HepG2 (cell line): ENCODE data around the gene MYBPC2. TPM values are rescaled to one million over a fixed set of nuclear protein-coding genes. Genes with fewer than 3 reads are reported as not detected.
A peak's percentile ranks its signal among the peaks of the same experiment; 100 is the strongest.

Experiments
- BORCS8-MEF2B ChIP-seq: sonication (generic); formaldehyde crosslinking; IDR thresholded peaks from 2 replicates; pipeline ENCODE4 v1.8.0; 2022; ENCODE audit warnings: mild to moderate bottlenecking, missing genetic modification reagents
- IKZF4 ChIP-seq: sonication (generic); formaldehyde crosslinking; IDR thresholded peaks from 2 replicates; pipeline ENCODE4 v1.5.1; 2020; ENCODE audit warnings: borderline replicate concordance, mild to moderate bottlenecking, low read depth, missing genetic modification reagents; ENCODE audit errors: not compliant biosample characterization
- MED13 ChIP-seq: sonication (generic); formaldehyde crosslinking; IDR thresholded peaks from 2 replicates; pipeline ENCODE4 v1.5.0; 2020; ENCODE audit warnings: missing genetic modification reagents
- NCOA5 ChIP-seq: sonication (generic); formaldehyde crosslinking; IDR thresholded peaks from 2 replicates; pipeline ENCODE4 v1.4.0; 2020; ENCODE audit warnings: missing genetic modification reagents
- SRSF9 ChIP-seq: fragments of 200-400 bp; formaldehyde crosslinking; IDR thresholded peaks from 2 replicates; pipeline ENCODE4 v1.6.1; 2018; ENCODE audit warnings: borderline replicate concordance, mild to moderate bottlenecking, low read depth, low read length; ENCODE audit not compliant: insufficient read depth, poor library complexity, severe bottlenecking
- XBP1 ChIP-seq: sonication (generic); formaldehyde crosslinking; IDR thresholded peaks from 2 replicates; pipeline ENCODE4 v1.5.0; 2020; ENCODE audit warnings: missing genetic modification reagents
- ZBTB1 ChIP-seq: sonication (generic); formaldehyde crosslinking; IDR thresholded peaks from 2 replicates; pipeline ENCODE4 v1.4.0; 2020; ENCODE audit warnings: missing genetic modification reagents, borderline replicate concordance
- ZFP90 ChIP-seq: sonication (generic); formaldehyde crosslinking; IDR thresholded peaks from 2 replicates; pipeline ENCODE4 v1.8.0; 2022; ENCODE audit warnings: missing genetic modification reagents, mild to moderate bottlenecking, inconsistent platforms, borderline replicate concordance
- ZNF256 ChIP-seq: sonication (generic); formaldehyde crosslinking; conservative IDR thresholded peaks from 2 replicates; pipeline ENCODE4 v1.4.0; 2020; ENCODE audit warnings: missing genetic modification reagents
- ZNF850 ChIP-seq: sonication (generic); formaldehyde crosslinking; conservative IDR thresholded peaks from 2 replicates; pipeline ENCODE4 v1.9.0; 2021; ENCODE audit warnings: mild to moderate bottlenecking, missing genetic modification reagents
- ZSCAN21 ChIP-seq: sonication (generic); formaldehyde crosslinking; IDR thresholded peaks from 2 replicates; pipeline ENCODE4 v1.8.0; 2022; ENCODE audit warnings: mild to moderate bottlenecking, missing genetic modification reagents, moderate library complexity, borderline replicate concordance
- ZSCAN30 ChIP-seq: sonication (generic); formaldehyde crosslinking; IDR thresholded peaks from 2 replicates; pipeline ENCODE4 v1.5.0; 2020; ENCODE audit warnings: mild to moderate bottlenecking, missing genetic modification reagents
- polyA plus RNA-seq, 8 experiments: library from polyadenylated mRNA; depleted of rRNA in 3 of 8; stranded (reverse) in 7 of 8; unstranded in 1 of 8; fragments of >200 nt; fragmentation: Illumina TruSeq in 4 of 8; extraction: Trizol in 4 of 8; gene quantifications; 2 replicates each; pipeline versions ENCODE4 v1.2.1 to v1.2.3, GENCODE V29; 2011 to 2016; ENCODE audit warnings: low read depth in 4 of 8, missing spikeins in 1 of 8, mixed read lengths in 1 of 8; ENCODE audit not compliant: insufficient read depth in 1 of 8
- total RNA-seq, 5 experiments: library from RNA; depleted of rRNA; stranded (reverse); fragments of >200 nt; fragmentation: Illumina TruSeq; extraction: Trizol; gene quantifications; 2 replicates each; pipeline ENCODE4 v1.2.3, GENCODE V29; 2016; ENCODE audit warnings: low read depth in 1 of 5
- TF ChIP-seq, protein P1 (sequence below): sonication (generic); formaldehyde crosslinking; conservative IDR thresholded peaks from 2 replicates; pipeline ENCODE4 v1.5.0; 2020; ENCODE audit warnings: missing genetic modification reagents
- TF ChIP-seq, protein P2 (sequence below): sonication (generic); formaldehyde crosslinking; IDR thresholded peaks from 2 replicates; pipeline ENCODE4 v1.4.0; 2020; ENCODE audit warnings: missing genetic modification reagents
- TF ChIP-seq, protein P3 (sequence below): sonication (generic); formaldehyde crosslinking; IDR thresholded peaks from 2 replicates; pipeline ENCODE4 v1.5.0; 2020; ENCODE audit warnings: mild to moderate bottlenecking, missing genetic modification reagents, borderline replicate concordance
- TF ChIP-seq, protein P4 (sequence below): IDR thresholded peaks from 2 replicates; pipeline ENCODE4 v1.6.1; 2016; ENCODE audit warnings: missing compliant biosample characterization, missing genetic modification reagents, borderline replicate concordance
- TF ChIP-seq, protein P5 (sequence below): sonication (generic); formaldehyde crosslinking; IDR thresholded peaks from 2 replicates; pipeline ENCODE4 v1.4.0; 2020; ENCODE audit warnings: missing genetic modification reagents
- TF ChIP-seq, protein P6 (sequence below): conservative IDR thresholded peaks from 2 replicates; pipeline ENCODE4 v1.6.1; 2018; ENCODE audit warnings: missing genetic modification reagents

Gene MYBPC2
- total and polyA plus RNA-seq, 2 of the 13 experiments (the other 11 are each of a cell fraction or from before 2014, with no cell fraction given) = not detected

DNA sequence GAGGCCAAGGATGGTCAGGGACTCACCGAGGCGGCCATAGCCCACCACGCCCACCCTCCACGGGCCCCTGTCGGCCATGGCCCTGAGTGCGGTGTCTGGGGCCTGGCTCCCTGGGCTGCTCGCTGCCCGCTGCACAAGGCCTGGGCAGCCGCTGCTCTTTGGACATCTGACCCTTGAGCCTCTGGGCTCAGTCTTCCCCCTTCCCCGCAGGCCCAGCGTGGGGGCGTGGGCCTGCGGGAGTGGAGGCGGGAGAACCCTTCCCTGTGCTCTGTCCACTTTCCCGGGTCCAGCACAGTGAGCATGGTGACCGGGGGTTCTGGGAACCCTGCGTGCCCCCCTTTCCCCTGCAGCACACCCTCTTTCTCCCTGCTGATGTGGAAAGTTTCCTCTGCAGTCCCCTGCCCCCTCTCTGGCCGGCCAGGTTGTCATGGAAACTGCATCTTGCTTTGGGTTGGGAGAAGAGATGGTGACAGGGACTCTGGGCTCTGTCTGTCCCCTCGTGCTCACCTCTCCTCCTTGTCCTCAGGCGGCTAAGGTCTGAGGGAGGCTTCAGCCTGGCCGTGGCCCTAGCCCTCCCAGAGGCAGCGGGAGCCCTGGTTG lies 81.2 kb downstream of the MYBPC2 start, which contains the start of gene ASPDH (continued):
- TF ChIP-seq ZBTB1 (CRISPR knock-in tag) = no peak
- no peak for TF ChIP-seq MED13 (CRISPR knock-in tag)
- TF ChIP-seq SRSF9 = no peak
- TF ChIP-seq ZSCAN30 (CRISPR knock-in tag) = no peak
- TF ChIP-seq, protein P1, sequence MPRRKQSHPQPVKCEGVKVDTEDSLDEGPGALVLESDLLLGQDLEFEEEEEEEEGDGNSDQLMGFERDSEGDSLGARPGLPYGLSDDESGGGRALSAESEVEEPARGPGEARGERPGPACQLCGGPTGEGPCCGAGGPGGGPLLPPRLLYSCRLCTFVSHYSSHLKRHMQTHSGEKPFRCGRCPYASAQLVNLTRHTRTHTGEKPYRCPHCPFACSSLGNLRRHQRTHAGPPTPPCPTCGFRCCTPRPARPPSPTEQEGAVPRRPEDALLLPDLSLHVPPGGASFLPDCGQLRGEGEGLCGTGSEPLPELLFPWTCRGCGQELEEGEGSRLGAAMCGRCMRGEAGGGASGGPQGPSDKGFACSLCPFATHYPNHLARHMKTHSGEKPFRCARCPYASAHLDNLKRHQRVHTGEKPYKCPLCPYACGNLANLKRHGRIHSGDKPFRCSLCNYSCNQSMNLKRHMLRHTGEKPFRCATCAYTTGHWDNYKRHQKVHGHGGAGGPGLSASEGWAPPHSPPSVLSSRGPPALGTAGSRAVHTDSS = no peak
- TF ChIP-seq, protein P2, sequence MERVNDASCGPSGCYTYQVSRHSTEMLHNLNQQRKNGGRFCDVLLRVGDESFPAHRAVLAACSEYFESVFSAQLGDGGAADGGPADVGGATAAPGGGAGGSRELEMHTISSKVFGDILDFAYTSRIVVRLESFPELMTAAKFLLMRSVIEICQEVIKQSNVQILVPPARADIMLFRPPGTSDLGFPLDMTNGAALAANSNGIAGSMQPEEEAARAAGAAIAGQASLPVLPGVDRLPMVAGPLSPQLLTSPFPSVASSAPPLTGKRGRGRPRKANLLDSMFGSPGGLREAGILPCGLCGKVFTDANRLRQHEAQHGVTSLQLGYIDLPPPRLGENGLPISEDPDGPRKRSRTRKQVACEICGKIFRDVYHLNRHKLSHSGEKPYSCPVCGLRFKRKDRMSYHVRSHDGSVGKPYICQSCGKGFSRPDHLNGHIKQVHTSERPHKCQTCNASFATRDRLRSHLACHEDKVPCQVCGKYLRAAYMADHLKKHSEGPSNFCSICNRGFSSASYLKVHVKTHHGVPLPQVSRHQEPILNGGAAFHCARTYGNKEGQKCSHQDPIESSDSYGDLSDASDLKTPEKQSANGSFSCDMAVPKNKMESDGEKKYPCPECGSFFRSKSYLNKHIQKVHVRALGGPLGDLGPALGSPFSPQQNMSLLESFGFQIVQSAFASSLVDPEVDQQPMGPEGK (CRISPR knock-in tag) = peak; percentile 55; the same call in 1 of the 2 replicates
- no peak for TF ChIP-seq NCOA5 (CRISPR knock-in tag)
- TF ChIP-seq, protein P3, sequence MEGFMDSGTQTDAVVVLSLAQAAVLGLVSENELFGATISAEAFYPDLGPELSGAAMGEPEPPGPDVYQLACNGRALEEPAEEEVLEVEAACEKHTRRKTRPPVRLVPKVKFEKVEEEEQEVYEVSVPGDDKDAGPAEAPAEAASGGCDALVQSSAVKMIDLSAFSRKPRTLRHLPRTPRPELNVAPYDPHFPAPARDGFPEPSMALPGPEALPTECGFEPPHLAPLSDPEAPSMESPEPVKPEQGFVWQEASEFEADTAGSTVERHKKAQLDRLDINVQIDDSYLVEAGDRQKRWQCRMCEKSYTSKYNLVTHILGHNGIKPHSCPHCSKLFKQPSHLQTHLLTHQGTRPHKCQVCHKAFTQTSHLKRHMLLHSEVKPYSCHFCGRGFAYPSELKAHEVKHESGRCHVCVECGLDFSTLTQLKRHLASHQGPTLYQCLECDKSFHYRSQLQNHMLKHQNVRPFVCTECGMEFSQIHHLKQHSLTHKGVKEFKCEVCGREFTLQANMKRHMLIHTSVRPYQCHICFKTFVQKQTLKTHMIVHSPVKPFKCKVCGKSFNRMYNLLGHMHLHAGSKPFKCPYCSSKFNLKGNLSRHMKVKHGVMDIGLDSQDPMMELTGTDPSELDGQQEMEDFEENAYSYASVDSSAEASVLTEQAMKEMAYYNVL = no peak
- TF ChIP-seq, protein P4, sequence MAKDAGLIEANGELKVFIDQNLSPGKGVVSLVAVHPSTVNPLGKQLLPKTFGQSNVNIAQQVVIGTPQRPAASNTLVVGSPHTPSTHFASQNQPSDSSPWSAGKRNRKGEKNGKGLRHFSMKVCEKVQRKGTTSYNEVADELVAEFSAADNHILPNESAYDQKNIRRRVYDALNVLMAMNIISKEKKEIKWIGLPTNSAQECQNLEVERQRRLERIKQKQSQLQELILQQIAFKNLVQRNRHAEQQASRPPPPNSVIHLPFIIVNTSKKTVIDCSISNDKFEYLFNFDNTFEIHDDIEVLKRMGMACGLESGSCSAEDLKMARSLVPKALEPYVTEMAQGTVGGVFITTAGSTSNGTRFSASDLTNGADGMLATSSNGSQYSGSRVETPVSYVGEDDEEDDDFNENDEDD (CRISPR knock-in tag) = peak; percentile 22; the same call in 1 of the 2 replicates
- TF ChIP-seq ZNF850 (CRISPR knock-in tag) = no peak
- TF ChIP-seq BORCS8-MEF2B (CRISPR knock-in tag) = no peak
- TF ChIP-seq ZFP90 (CRISPR knock-in tag) = no peak
- TF ChIP-seq, protein P5, sequence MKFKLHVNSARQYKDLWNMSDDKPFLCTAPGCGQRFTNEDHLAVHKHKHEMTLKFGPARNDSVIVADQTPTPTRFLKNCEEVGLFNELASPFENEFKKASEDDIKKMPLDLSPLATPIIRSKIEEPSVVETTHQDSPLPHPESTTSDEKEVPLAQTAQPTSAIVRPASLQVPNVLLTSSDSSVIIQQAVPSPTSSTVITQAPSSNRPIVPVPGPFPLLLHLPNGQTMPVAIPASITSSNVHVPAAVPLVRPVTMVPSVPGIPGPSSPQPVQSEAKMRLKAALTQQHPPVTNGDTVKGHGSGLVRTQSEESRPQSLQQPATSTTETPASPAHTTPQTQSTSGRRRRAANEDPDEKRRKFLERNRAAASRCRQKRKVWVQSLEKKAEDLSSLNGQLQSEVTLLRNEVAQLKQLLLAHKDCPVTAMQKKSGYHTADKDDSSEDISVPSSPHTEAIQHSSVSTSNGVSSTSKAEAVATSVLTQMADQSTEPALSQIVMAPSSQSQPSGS (CRISPR knock-in tag) = no peak
- no peak for TF ChIP-seq ZNF256 (CRISPR knock-in tag)
- no peak for TF ChIP-seq XBP1
- TF ChIP-seq ZSCAN21 (CRISPR knock-in tag) = no peak
- no peak for TF ChIP-seq IKZF4 (CRISPR knock-in tag)
- TF ChIP-seq, protein P6, sequence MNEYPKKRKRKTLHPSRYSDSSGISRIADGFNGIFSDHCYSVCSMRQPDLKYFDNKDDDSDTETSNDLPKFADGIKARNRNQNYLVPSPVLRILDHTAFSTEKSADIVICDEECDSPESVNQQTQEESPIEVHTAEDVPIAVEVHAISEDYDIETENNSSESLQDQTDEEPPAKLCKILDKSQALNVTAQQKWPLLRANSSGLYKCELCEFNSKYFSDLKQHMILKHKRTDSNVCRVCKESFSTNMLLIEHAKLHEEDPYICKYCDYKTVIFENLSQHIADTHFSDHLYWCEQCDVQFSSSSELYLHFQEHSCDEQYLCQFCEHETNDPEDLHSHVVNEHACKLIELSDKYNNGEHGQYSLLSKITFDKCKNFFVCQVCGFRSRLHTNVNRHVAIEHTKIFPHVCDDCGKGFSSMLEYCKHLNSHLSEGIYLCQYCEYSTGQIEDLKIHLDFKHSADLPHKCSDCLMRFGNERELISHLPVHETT (CRISPR knock-in tag) = no peak
